Activated T-cell treated with anti-CD3 and anti-CD28 coated beads, Interleukin-2, amount 50 U/mL, for 4 hours (primary cell): ENCODE results near the gene BTBD9. TPM values are rescaled to one million over a fixed set of nuclear protein-coding genes. Genes with fewer than 3 reads are reported as not detected.
"Not testable (repeated sequence)": the region's sequence is repeated elsewhere in the genome, so short reads cannot be mapped to it uniquely, and the experiment has no call there.

Experiments used
- ATAC-seq, 2 donors: fragments of 200-7000 bp; cut with Tn5 transposase; one replicate each; pipeline ENCODE4 v1.10.0; 2021
- DNase-seq: peaks from one replicate; pipeline ENCODE4 v3.0.0-alpha.2; 2020
- H3K27me3 Mint-ChIP-seq: one replicate; pipeline ENCODE4 v1.8.0; 2021; ENCODE audit warnings: low read depth, mixed read lengths
- H3K36me3 Mint-ChIP-seq: one replicate; pipeline ENCODE4 v1.8.0; 2022; ENCODE audit warnings: mixed read lengths; ENCODE audit not compliant: insufficient read depth
- H3K4me1 Mint-ChIP-seq: one replicate; pipeline ENCODE4 v1.8.0; 2021; ENCODE audit warnings: low read depth, mixed read lengths
- H3K4me3 Mint-ChIP-seq: one replicate; pipeline ENCODE4 v1.8.0; 2021; ENCODE audit warnings: mild to moderate bottlenecking, moderate library complexity, mixed read lengths
- H3K9me3 Mint-ChIP-seq: one replicate; pipeline ENCODE4 v1.8.0; 2021; ENCODE audit warnings: mixed read lengths
- total RNA-seq, 3 donors: library from RNA; stranded (reverse); gene quantifications; one replicate each; pipeline ENCODE4 v1.2.1, GENCODE V29; 2021

BTBD9 gene
- total RNA-seq, 3 donors from 2014 or later, result 13.1 to 22.9 (median 15.5) TPM

DNA sequence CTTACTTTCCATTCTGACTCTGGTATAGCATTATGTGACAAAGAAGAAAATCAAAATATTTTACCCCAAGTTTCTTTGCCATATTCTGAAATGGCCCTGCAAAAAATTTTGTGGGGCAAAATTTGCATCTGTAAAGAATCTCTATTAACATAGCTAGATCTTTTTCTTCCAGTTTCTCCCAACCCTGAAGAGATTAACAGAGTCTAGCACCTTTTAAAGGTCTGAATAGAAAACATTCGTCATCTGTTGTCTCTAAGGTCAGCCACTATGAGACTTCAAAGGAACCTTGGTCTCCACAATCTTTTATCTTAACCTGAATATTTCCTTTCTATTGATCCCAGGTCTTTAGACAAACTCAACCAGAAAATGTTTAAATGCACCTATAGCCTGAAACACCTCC lies 205.7 kb downstream of the BTBD9 start:
- no peak for DNase-seq
- Mint-ChIP-seq H3K27me3 (no peaks in the 10 kb centered on the region), H3K4me1 (peaks cover 12% of the 10 kb centered on the region), H3K36me3 (peaks cover 29% of the 10 kb centered on the region), H3K4me3 (no peak overlapping the region), H3K9me3 (peaks cover 4% of the 10 kb centered on the region)
- ATAC-seq, result no peak

DNA sequence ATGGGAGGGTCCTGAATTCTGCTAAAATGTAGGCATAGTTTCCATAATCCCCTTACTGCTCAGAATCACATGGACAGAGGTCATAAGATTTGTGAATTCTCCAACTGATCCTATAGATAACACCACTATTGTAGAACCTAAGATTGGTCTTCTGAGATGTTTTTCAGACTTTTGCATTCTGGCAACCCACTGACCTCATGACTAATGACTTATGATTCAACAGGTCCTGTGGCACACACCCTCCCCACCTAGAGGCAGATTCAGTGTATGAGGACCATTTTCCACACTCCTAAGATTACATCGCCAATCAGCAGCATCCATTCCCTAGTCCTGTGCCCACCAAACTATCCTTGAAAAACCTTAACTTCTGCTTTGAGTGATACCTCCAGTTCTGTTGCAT lies 207.2 kb downstream of the BTBD9 start:
- no peak for ATAC-seq
- no peak overlapping the region for H3K4me3 Mint-ChIP-seq
- no peaks in the 10 kb centered on the region for H3K27me3 Mint-ChIP-seq
- H3K4me1 Mint-ChIP-seq, result peaks cover 7% of the 10 kb centered on the region
- peaks cover 29% of the 10 kb centered on the region for H3K36me3 Mint-ChIP-seq
- peaks cover 4% of the 10 kb centered on the region for H3K9me3 Mint-ChIP-seq
- DNase-seq, result no peak

DNA sequence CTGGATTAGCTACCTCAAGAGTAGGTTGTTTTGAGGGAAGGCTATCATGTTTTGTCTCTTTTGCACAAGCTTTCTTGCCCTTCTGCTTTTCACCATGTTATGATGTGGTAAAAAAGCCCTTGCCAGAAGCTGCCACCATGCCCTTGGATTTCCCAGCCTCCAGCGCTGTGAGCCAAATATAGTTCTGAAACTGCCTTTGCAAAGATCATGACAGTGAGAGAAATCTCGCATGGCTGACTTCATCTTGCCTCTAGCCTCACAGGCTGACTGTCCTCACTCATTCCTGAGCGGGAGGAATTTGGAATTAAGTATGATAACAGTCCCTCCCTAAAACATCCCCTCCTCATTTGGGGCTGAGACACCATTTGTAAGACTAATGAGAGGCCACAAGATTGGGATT lies 207.7 kb downstream of the BTBD9 start:
- H3K27me3 Mint-ChIP-seq, result no peaks in the 10 kb centered on the region
- no peak for DNase-seq
- no peak for ATAC-seq
- peaks cover 7% of the 10 kb centered on the region for H3K4me1 Mint-ChIP-seq
- no peak overlapping the region for H3K4me3 Mint-ChIP-seq
- peaks cover 4% of the 10 kb centered on the region for H3K9me3 Mint-ChIP-seq
- H3K36me3 Mint-ChIP-seq, result peaks cover 29% of the 10 kb centered on the region

DNA sequence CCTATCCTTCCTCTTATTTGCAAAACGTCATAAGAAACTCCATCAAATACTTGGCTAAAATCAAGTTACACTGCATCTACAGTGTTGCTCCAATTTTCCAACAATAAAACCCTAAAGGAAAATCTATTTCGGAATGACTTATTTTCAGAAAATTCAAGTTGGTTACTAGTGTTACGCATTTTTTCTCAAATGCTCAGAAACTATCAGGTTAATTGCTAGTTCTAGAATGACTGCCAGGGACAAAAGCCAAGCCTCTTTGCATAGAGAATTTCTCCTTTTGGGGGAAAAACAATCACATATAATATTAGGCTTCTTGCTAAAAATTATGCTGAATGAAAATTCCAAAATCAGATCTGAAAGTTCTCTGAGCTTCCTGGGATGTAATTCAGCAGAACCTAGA lies 210.2 kb downstream of the BTBD9 start:
- Mint-ChIP-seq H3K36me3 (peaks cover 30% of the 10 kb centered on the region), H3K27me3 (no peaks in the 10 kb centered on the region), H3K9me3 (peaks cover 3% of the 10 kb centered on the region), H3K4me1 (no peaks in the 10 kb centered on the region), H3K4me3 (no peak overlapping the region)
- no peak for ATAC-seq
- no peak for DNase-seq

DNA sequence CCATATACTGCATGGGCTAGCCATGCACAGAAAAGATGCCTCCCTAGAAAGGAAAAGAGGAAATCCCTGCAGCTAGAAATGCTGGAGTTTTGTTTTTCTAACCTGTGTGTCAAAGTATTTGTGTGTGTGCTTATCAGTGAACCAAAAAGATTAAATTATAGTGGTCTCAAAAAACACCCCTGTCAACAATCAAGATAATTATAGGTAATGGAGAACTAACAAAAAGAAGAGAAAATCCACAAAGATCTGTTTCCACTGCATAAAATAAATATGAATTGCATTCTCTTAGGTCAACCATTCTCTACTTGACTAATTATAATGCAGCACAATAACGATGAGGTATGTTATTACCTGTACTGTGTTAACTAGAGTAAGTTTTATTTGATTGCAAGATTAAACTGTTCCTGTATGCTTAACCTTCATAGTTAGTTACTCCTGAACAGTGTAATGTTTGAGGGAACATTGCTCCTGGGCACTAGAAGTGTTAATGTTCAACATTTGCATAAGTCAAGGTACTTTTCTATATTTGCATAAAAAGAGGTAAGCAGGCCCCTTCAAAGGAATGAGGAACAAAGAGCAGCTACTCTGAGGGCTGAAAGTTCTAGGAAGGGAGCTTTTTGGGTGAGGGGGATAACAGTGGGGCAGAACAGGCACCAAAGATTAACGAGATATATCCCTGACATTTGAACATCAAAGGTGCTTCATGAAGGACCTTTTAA lies 212.1 kb downstream of the BTBD9 start:
- no peak for ATAC-seq
- H3K4me3 Mint-ChIP-seq, result no peak overlapping the region
- no peak for DNase-seq
- no peaks in the 10 kb centered on the region for H3K4me1 Mint-ChIP-seq
- H3K9me3 Mint-ChIP-seq, result no peaks in the 10 kb centered on the region
- peaks cover 15% of the 10 kb centered on the region for H3K36me3 Mint-ChIP-seq
- no peaks in the 10 kb centered on the region for H3K27me3 Mint-ChIP-seq

DNA sequence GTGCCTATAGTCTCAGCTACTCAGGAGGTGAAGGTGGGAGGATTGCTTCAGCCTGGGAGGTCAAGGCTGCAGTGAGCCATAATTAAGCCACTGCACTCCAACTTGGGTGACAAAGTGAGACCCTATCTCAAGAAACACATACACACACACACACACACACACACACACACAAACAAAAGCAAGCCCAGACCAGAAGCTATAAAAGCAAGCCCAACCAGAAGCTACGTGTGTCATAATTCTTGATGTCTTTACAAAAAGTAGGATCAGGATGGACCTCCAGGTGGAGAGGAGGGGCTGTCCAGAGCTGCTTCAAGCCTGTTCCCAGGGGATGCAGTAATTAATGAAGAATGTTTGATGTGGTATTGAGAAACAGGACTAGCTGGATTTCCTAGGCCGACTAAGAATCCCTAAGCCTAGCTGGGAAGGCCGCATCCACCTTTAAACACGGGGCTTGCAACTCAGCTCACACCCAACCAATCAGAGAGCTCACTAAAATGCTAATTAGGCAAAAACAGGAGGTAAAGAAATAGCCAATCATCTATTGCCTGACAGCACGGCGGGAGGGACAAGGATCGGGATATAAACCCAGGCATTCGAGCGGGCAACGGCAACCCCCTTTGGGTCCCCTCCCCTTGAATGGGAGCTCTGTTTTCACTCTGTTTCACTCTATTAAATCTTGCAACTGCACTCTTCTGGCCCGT lies 213.8 kb downstream of the BTBD9 start:
- DNase-seq, H3K27me3 Mint-ChIP-seq, ATAC-seq, H3K4me1 Mint-ChIP-seq, H3K4me3 Mint-ChIP-seq, H3K9me3 Mint-ChIP-seq, H3K36me3 Mint-ChIP-seq: not testable (repeated sequence)

DNA sequence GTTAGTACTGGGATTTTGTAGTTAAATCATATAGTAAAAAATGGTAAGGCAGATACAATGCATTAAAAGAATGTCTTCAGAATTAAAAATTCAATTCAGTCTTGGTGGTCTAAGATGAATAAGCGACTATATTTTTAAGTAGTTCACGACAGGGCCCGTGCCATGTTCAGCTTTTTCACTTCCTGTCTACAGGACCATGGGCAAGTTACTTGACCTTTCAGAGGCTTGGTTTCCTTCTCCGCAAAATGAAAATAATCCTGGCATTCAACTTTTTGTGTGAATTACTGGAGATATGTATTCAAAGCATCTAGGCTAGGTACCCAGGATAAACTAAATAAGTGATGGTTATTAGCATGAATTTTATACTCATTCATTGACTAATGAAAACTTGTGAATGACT lies 216.0 kb downstream of the BTBD9 start:
- peaks cover 6% of the 10 kb centered on the region for H3K36me3 Mint-ChIP-seq
- no peaks in the 10 kb centered on the region for H3K27me3 Mint-ChIP-seq
- H3K4me1 Mint-ChIP-seq, result no peaks in the 10 kb centered on the region
- DNase-seq, result no peak
- no peak for ATAC-seq
- no peaks in the 10 kb centered on the region for H3K9me3 Mint-ChIP-seq
- H3K4me3 Mint-ChIP-seq, result no peak overlapping the region

DNA sequence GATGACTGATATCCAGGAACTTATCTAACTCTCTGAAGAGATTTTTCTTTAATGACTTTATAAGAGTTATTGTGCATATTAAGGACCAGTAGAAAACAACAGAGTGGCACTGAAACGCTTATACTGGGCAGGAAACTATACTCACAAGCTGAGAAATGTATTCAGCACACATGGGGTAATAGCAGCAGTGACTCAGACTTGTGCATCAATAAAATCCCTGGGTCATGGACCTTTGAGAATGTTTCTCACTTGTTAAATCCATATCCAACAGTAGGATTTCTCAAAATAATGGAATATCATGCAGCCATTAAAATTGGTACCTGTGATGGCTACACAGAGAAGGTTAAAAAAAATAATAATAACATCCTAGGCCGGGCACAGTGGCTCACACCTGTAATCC lies 219.5 kb downstream of the BTBD9 start:
- H3K4me3 Mint-ChIP-seq, result no peak overlapping the region
- H3K36me3 Mint-ChIP-seq, result no peaks in the 10 kb centered on the region
- DNase-seq (no peak), ATAC-seq (no peak)
- H3K9me3 Mint-ChIP-seq, result no peaks in the 10 kb centered on the region
- no peaks in the 10 kb centered on the region for H3K27me3 Mint-ChIP-seq
- no peaks in the 10 kb centered on the region for H3K4me1 Mint-ChIP-seq

DNA sequence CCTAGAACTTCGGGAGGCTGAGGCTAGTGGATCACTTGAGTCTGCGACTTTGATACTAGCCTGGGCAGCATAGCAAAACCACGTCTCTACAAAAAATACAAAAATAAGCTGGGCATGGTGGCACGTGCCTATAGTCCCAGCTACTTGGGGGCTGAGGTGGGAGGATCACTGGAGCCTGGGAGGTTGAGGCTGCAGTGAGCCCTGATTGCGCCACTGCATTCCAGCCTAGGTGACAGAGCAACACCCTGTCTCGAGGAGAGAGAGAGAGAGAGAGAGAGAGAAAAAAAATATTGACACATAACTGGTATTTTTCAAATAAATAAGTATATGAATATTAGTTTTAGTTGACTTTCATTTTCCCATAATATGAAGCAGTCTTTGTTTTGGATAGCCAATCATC lies 222.2 kb downstream of the BTBD9 start:
- Mint-ChIP-seq H3K4me3 (no peak overlapping the region), H3K36me3 (peaks cover 7% of the 10 kb centered on the region), H3K27me3 (no peaks in the 10 kb centered on the region), H3K9me3 (no peaks in the 10 kb centered on the region), H3K4me1 (peaks cover 9% of the 10 kb centered on the region)
- DNase-seq (no peak), ATAC-seq (no peak)

DNA sequence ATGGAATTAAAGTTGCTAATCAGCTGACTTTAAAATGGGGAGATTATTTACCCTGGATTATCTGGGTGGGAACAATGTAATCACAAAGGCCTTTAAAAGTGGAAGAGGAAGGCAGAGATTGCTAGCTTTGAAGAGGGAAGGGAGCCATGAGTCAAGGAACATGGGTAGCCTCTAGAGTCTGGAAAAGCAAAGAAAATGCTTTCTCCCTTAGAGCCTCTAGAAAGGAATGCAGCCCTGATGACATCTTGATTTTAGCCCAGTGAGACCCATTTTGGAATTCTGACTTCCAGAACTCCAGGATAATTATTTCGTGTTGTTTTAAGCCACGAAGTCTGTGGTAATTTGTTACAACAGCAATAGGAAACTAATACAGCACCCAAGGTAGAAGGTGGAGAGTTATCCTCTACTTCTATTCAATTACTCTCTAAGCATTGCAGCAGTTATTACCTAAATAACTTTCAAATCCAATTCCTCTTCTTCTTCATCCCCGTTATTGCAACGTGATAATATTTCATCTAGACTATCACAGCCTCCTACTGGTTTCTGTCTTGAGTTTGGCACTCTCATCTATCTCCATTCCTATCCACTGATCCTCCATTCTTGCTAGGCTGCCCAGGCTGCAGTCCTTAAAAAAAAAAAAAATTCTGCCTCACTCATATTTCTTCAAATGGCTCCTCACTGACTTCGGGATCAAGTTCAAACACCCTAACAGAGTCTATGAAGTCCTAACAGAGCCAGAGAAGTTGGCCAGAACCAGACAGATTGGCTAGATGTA lies 224.3 kb downstream of the BTBD9 start:
- H3K27me3 Mint-ChIP-seq, result no peaks in the 10 kb centered on the region
- H3K9me3 Mint-ChIP-seq, result no peaks in the 10 kb centered on the region
- H3K4me3 Mint-ChIP-seq, result no peak overlapping the region
- H3K4me1 Mint-ChIP-seq, result peaks cover 9% of the 10 kb centered on the region
- ATAC-seq, result no peak
- H3K36me3 Mint-ChIP-seq, result peaks cover 10% of the 10 kb centered on the region
- no peak for DNase-seq

DNA sequence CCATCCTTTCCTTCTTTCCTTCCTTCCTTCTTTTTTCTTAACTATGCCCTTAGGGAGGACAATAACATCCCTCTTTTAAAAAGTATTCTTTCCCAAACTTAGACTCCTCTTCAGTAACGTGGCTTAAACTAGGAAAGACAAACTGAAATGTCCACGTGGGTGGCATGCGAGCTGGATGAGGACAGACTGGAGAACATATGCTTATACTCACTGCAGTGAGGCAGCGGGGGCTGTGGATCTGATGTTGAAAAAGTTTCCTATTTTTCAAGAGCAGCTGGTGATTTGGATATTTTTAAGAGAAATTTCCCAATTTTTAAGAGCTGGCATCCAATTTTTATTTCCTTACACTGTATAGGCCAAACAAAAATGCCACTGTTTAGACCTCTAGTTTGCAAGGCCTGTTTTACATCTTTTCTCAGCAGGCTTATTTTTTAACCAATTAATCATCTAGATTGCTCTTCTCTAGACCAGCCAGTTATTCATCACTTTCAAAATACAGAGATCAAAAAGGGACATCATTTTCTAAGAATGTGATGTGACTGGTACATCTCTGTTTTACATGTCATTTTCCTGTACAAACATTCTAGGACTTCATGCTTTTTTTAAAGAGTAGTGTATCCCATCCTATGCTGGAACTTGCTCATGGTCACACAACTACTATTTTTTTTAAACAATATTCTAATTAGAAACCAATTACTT lies 226.5 kb downstream of the BTBD9 start:
- Mint-ChIP-seq H3K27me3 (no peaks in the 10 kb centered on the region), H3K36me3 (peaks cover 10% of the 10 kb centered on the region), H3K4me3 (no peak overlapping the region), H3K9me3 (no peaks in the 10 kb centered on the region), H3K4me1 (peaks cover 9% of the 10 kb centered on the region)
- DNase-seq, result no peak
- peak in 1 of 2 donors; percentile 53 for ATAC-seq

DNA sequence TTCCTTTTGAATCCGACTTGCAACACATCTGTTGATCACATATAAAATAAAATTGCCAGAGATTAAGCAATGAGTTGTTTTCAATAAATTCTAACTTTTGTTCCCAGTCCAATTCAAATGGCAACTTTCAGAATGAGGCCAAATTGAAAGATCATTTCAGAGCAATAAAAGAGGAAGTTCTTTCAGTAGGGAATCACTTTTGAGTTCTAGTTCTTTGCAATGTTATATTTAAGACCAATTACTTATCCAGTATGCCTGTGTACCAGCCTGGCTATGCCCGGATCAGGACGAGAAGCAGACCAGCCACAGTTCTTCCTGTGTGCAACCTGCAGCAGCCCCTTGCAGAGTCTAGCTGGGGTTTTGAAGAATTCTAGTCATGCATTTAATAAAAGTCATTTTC lies 232.5 kb downstream of the BTBD9 start:
- Mint-ChIP-seq H3K4me1 (peaks cover 11% of the 10 kb centered on the region), H3K9me3 (no peaks in the 10 kb centered on the region), H3K27me3 (no peaks in the 10 kb centered on the region), H3K36me3 (peaks cover 3% of the 10 kb centered on the region), H3K4me3 (no peak overlapping the region)
- ATAC-seq, result no peak
- DNase-seq, result no peak

DNA sequence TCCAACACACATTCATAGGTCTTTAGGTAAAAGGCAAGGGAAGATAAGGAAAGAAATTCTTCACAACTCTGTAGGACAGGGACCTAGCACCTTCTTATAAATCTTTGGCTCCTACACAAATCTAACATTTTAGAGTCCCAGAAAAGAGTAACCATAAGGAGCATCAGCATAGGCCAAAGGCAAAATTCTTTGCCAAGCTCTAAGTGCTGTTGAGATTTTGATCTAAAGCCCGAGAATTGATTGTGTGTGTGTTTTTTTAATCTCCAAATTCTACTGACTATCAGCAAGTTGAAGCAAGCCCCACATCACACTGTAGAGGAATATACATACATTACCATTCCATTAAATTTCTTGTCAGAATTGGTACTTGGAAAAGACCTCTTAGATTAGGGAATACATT lies 233.6 kb downstream of the BTBD9 start:
- ATAC-seq (no peak), DNase-seq (no peak)
- Mint-ChIP-seq H3K9me3 (no peaks in the 10 kb centered on the region), H3K27me3 (no peaks in the 10 kb centered on the region), H3K4me1 (peaks cover 11% of the 10 kb centered on the region), H3K4me3 (no peak overlapping the region), H3K36me3 (peaks cover 3% of the 10 kb centered on the region)

DNA sequence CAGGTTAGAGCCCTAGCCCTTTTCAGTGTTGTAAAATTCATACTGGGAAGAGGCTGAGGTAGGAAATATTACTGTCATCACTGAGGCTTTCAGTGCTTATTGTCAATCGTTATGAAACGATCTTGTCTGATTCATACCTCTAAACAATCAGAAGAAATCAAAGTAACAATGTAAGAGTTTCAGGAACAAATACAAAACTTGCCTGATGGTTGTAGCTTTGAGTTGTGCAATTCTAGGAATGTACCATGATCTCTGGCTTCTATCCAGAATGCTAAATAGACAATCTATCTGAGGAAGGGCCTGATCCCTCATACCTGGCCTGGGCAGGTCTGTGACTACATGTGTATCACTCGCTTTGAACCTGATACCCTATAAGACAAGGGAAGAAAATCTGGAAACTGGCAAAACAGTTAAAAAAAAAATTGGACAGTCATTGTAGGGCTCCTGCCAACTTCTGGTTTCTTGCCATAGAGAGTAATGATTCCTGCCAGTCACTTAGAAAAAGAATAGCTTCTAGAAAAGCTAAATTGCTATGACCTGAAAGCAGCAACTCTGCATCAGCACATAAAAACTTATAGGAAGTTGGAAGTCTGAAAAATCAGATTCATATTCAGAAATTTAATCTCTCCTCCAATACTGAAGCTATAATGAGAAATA lies 234.7 kb downstream of the BTBD9 start:
- DNase-seq (no peak), ATAC-seq (peak in 1 of 2 donors; percentile 30)
- Mint-ChIP-seq H3K36me3 (no peaks in the 10 kb centered on the region), H3K4me3 (no peak overlapping the region), H3K4me1 (peaks cover 11% of the 10 kb centered on the region), H3K9me3 (no peaks in the 10 kb centered on the region), H3K27me3 (no peaks in the 10 kb centered on the region)
